Hepatocyte (in vitro differentiated cells): ENCODE results near the gene GTSE1. TPM values are rescaled to one million over a fixed set of nuclear protein-coding genes. Genes with fewer than 3 reads are reported as not detected.

Experiments used
- DNase-seq: peaks from one replicate; pipeline ENCODE4 v3.0.0-alpha.2; 2016; ENCODE audit warnings: low spot score
- H2AFZ ChIP-seq: fragments of 200-600 bp; sonication (generic); 2 replicates; pipeline ENCODE4 v1.6.0; 2016; ENCODE audit warnings: antibody characterized with exemption, mild to moderate bottlenecking
- H3K27ac ChIP-seq: fragments of 200-600 bp; sonication (generic); 2 replicates; pipeline ENCODE4 v1.5.1; 2016; ENCODE audit warnings: mild to moderate bottlenecking
- H3K27me3 ChIP-seq: fragments of 200-600 bp; sonication (generic); 2 replicates; pipeline ENCODE4 v1.6.1; 2016
- H3K36me3 ChIP-seq: fragments of 200-600 bp; sonication (generic); replicated peaks from 2 replicates; pipeline ENCODE4 v1.5.1; 2016; ENCODE audit warnings: low read depth; ENCODE audit not compliant: insufficient read depth
- H3K4me1 ChIP-seq: fragments of 200-600 bp; sonication (generic); 2 replicates; pipeline ENCODE4 v1.5.1; 2016; ENCODE audit warnings: mild to moderate bottlenecking, moderate library complexity; ENCODE audit not compliant: insufficient read depth
- H3K4me2 ChIP-seq: fragments of 200-600 bp; sonication (generic); 2 replicates; pipeline ENCODE4 v1.6.0; 2016
- H3K4me3 ChIP-seq: fragments of 200-600 bp; sonication (generic); 2 replicates; pipeline ENCODE4 v1.5.1; 2016; ENCODE audit warnings: mild to moderate bottlenecking
- H3K79me2 ChIP-seq: fragments of 200-600 bp; sonication (generic); 2 replicates; pipeline ENCODE4 v1.6.0; 2017; ENCODE audit warnings: mild to moderate bottlenecking
- H3K9me2 ChIP-seq: fragments of 200-600 bp; sonication (generic); replicated peaks from 2 replicates; pipeline ENCODE4 v1.6.0; 2017; ENCODE audit warnings: mild to moderate bottlenecking; ENCODE audit not compliant: insufficient read depth
- H3K9me3 ChIP-seq: fragments of 200-600 bp; sonication (generic); 2 replicates; pipeline ENCODE4 v1.5.1; 2016; ENCODE audit warnings: low read depth, mild to moderate bottlenecking
- H4K20me1 ChIP-seq: fragments of 200-600 bp; sonication (generic); 2 replicates; pipeline ENCODE4 v1.6.0; 2016; ENCODE audit warnings: mild to moderate bottlenecking; ENCODE audit not compliant: insufficient read depth, poor library complexity, severe bottlenecking
- CTCF ChIP-seq: fragments of 200-600 bp; sonication (generic); IDR thresholded peaks from 2 replicates; pipeline ENCODE4 v1.5.1; 2016; ENCODE audit warnings: antibody characterized with exemption, mild to moderate bottlenecking; ENCODE audit not compliant: poor library complexity
- EZH2 ChIP-seq: fragments of 200-600 bp; sonication (generic); IDR thresholded peaks from 2 replicates; pipeline ENCODE4 v1.6.1; 2016; ENCODE audit warnings: antibody characterized with exemption, mild to moderate bottlenecking, borderline replicate concordance
- EZH2phosphoT487 ChIP-seq: fragments of 200-600 bp; sonication (generic); IDR thresholded peaks from one replicate; pipeline ENCODE4 v1.6.1; 2018; ENCODE audit warnings: antibody characterized with exemption, mild to moderate bottlenecking, low read depth, moderate library complexity; ENCODE audit not compliant: unreplicated experiment, severe bottlenecking
- WGBS: methylation state at CpG from one replicate; pipeline ENCODE4 v1.1.6; 2016; ENCODE audit warnings: low lambda C conversion rate; ENCODE audit errors: missing lambda C conversion rate; 5-methylcytosine and 5-hydroxymethylcytosine counted together
- polyA plus RNA-seq: library from polyadenylated mRNA; unstranded; fragments of >200 nt; fragmentation: Nextera tagmentation; extraction: Ambion mirVana; gene quantifications from 2 replicates; pipeline ENCODE4 v1.2.1, GENCODE V29; 2016
- total RNA-seq: library from RNA; depleted of rRNA; stranded (reverse); fragments of >200 nt; gene quantifications from 2 replicates; pipeline ENCODE4 v1.2.3, GENCODE V29; 2014

The GTSE1 gene
- total and polyA plus RNA-seq, 2 experiments from 2014 or later = 4.1 to 4.4 TPM

- no peak overlapping the region for H3K27ac ChIP-seq
These were observed 33.8 kb downstream of the GTSE1 start for GRCh38 chr22:46330426-46330825.

GRCh38 chr22:46331496-46331895 lies 34.8 kb downstream of the GTSE1 start:
- H3K79me2 ChIP-seq = peaks cover 8% of the 10 kb centered on the region
- 99% methylated on average over 23 of the region's 23 CpGs for WGBS
- H3K9me3 ChIP-seq = no peaks in the 10 kb centered on the region
- no peaks in the 10 kb centered on the region for H4K20me1 ChIP-seq
- H3K27me3 ChIP-seq = no peaks in the 10 kb centered on the region
- no peak for DNase-seq
- H3K9me2 ChIP-seq = no peaks in the 10 kb centered on the region
- TF ChIP-seq CTCF (no peak), EZH2phosphoT487 (no peak), EZH2 (no peak)
- H3K4me1 ChIP-seq = no peaks in the 10 kb centered on the region
- no peak overlapping the region for H3K27ac ChIP-seq
- no peak overlapping the region for H3K4me2 ChIP-seq
- H2AFZ ChIP-seq = no peak overlapping the region
- no peak overlapping the region for H3K4me3 ChIP-seq
- H3K36me3 ChIP-seq = no peaks in the 10 kb centered on the region

More at GRCh38 chr22:46330426-46330825, 33.8 kb downstream of the GTSE1 start:
- H3K9me3 ChIP-seq = no peaks in the 10 kb centered on the region
- DNase-seq = no peak
- no peaks in the 10 kb centered on the region for H3K36me3 ChIP-seq
- no peaks in the 10 kb centered on the region for H3K9me2 ChIP-seq
- no peak overlapping the region for H2AFZ ChIP-seq
- H3K27me3 ChIP-seq = no peaks in the 10 kb centered on the region
- H3K4me1 ChIP-seq = no peaks in the 10 kb centered on the region
- no peak for TF ChIP-seq EZH2
- no peaks in the 10 kb centered on the region for H4K20me1 ChIP-seq
- no peak overlapping the region for H3K4me2 ChIP-seq
- H3K4me3 ChIP-seq = no peak overlapping the region
- no peaks in the 10 kb centered on the region for H3K79me2 ChIP-seq
- WGBS = 100% methylated on average over 4 of the region's 4 CpGs

- Histone ChIP-seq H3K27ac (peak within 1 kb of the TSS; percentile 99), H3K79me2 (peaks cover 46% of the 10 kb centered on the region), H2AFZ (peak within 1 kb of the TSS; percentile 92), H3K36me3 (no peaks in the 10 kb centered on the region), H3K4me3 (peak within 1 kb of the TSS; percentile 51), H3K27me3 (no peaks in the 10 kb centered on the region), H3K9me3 (no peaks in the 10 kb centered on the region), H3K9me2 (no peaks in the 10 kb centered on the region), H4K20me1 (peaks cover 6% of the 10 kb centered on the region), H3K4me2 (peak within 1 kb of the TSS; percentile 86), H3K4me1 (peaks cover 8% of the 10 kb centered on the region)
- under 1% methylated on average over 77 of the region's 93 CpGs for WGBS
- TF ChIP-seq CTCF (no peak), EZH2 (no peak), EZH2phosphoT487 (no peak)
- DNase-seq = peak; percentile 93
These were observed 38.8 kb downstream of the GTSE1 start, which contains the start of gene TRMU for GRCh38 chr22:46335201-46336118. Gene TRMU, plus strand, starts transcription at chr22:46335714. Its CDS starts 51 bp downstream, at chr22:46335765.
